NK-92 treated with Interleukin-12 subunit alpha and Interleukin-12 subunit beta, amount 100 ng/mL, for 24 hours (cell line): Measurements from ENCODE around the gene DENND1A.
"Not testable (repeated sequence)": the region's sequence is repeated elsewhere in the genome, so short reads cannot be mapped to it uniquely, and the experiment has no call there.

Source experiments
- DNase-seq: peaks from one replicate; lab custom pipeline; 2025; lab: John Stamatoyannopoulos, UW

Gene DENND1A, protein sequence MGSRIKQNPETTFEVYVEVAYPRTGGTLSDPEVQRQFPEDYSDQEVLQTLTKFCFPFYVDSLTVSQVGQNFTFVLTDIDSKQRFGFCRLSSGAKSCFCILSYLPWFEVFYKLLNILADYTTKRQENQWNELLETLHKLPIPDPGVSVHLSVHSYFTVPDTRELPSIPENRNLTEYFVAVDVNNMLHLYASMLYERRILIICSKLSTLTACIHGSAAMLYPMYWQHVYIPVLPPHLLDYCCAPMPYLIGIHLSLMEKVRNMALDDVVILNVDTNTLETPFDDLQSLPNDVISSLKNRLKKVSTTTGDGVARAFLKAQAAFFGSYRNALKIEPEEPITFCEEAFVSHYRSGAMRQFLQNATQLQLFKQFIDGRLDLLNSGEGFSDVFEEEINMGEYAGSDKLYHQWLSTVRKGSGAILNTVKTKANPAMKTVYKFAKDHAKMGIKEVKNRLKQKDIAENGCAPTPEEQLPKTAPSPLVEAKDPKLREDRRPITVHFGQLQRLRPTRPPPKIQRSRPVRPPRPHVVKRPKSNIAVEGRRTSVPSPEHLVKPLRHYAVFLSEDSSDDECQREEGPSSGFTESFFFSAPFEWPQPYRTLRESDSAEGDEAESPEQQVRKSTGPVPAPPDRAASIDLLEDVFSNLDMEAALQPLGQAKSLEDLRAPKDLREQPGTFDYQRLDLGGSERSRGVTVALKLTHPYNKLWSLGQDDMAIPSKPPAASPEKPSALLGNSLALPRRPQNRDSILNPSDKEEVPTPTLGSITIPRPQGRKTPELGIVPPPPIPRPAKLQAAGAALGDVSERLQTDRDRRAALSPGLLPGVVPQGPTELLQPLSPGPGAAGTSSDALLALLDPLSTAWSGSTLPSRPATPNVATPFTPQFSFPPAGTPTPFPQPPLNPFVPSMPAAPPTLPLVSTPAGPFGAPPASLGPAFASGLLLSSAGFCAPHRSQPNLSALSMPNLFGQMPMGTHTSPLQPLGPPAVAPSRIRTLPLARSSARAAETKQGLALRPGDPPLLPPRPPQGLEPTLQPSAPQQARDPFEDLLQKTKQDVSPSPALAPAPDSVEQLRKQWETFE

DNA sequence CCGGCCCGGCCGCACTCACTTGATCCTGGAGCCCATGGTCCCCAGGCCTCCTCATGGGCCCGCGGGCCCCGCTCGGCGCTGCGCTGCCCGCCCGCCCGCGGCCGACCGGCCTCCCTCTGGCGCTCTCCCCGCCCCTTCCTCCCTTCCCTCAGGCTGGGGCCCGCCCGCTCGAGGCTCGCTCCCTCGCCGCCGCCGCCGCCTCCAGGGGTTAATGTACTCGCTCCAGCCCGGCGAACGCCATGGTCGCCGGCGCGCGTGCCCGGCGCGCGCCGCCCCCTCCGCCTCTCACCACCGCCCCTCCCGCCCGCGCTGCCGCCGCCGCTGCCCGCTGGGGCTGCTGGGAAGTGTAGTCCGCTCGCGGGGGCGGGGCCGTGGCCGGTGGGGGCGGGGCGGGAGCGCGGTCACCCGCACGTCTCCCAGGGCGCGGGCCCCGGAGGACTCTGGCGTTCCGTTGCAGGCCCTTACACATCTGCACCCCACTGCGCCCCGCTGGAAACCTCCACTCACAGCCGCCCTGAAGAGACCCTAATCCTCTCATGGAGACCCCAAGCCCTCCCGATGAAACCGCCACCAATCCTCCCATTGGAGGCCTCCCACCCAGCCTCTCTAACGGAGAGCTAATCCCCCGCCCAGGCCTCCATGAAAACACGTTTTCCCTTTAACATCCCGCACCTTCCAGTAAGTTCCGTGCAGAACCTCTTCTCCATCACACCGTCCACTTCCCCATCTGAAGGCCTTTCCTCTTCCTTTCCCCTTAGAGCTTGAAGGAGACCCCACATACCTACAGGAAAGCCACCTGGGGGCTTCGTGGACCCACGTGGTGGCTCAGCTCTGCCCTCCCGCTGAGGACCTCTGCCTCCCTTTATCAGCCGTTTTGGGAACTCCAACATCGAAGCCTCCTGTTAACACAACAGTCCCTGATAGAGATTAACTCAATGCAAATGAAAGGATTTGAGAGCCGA is at the start of gene DENND1A:
TSS of gene DENND1A (minus strand) at position 257 of the 962 bp plus-strand sequence. CDS start at position 36, 221 bp downstream.
- peak; percentile 76 for DNase-seq

DNA sequence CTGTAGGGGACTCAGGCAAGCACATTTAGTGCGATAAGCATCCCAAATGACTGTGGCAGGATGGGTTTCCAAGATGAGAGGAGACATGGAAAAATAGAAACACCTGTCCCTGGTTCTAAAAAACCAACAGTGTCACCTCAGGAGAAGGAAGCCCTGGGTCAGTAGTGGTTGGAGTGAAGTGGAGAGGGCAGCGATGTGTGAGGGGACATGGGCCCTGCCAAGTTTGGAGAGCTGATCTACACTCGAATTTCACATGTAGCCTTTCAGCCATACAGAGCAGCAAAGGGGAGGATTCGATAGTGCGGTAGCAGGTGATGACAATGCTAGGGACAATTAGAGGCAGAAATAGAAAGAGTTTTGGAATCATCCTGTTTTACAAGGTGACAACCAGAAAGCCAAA is 49.1 kb upstream of the DENND1A start:
- DNase-seq, result no peak

DNA sequence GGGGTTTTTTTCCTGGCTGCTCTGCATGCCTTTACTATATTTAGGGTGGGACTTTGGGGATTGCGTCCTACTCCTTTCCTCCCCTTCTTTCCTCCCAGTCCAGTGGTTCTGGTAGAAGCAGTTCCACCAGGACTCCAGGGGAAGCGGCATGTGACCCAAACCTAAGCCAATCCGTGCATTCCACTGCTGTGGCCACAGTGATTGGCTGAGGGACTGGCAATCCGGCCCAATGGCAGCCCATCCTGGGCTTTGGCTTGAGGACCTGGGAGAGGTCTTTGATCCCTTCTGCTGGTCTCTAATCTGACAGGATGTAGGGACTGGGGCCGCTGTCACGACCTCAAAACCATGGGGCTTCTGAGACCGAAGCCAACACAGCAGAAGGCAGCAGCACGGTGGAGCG is 46.7 kb upstream of the DENND1A start:
- DNase-seq, result not testable (repeated sequence)

DNA sequence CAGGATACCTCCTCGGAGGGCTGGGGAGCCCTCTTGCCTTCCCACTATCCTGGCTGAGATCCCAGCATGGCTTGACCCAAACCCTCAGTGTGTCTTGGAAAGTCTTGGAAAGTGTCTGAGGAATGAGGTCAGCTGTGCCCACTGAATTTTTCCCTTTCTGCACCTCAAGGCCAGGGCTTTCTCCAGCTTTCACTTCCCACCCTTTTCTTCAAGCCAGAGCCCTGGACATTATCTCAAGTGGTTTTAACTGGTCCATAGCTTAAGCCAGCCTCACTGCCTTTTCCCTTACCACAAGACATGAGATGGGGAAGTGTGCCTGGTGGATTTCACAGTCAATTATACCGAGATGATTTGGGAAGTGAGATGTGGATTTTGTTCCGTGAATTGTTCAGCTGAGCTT is 45.9 kb upstream of the DENND1A start:
- DNase-seq, result no peak

DNA sequence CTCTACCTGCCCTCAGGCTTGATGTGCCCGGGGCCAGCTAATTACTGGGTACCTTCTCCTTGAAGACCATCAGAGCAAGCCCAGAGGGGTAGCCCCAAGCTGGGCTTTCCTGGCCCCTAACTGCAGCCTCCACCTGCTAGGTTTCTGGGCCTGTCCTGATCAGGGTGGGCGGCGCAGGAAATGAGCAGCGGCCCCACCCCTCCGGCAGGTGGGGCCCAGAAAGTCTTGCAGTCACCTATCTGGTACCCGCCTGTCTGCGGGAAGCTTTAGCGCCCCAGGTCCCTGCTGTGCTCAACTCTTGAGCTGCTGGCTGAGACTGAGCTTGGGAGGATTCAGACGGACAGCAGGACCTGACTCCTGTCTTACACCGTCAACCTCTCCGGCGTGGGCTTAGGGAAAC is 44.5 kb upstream of the DENND1A start:
- DNase-seq, result no peak

DNA sequence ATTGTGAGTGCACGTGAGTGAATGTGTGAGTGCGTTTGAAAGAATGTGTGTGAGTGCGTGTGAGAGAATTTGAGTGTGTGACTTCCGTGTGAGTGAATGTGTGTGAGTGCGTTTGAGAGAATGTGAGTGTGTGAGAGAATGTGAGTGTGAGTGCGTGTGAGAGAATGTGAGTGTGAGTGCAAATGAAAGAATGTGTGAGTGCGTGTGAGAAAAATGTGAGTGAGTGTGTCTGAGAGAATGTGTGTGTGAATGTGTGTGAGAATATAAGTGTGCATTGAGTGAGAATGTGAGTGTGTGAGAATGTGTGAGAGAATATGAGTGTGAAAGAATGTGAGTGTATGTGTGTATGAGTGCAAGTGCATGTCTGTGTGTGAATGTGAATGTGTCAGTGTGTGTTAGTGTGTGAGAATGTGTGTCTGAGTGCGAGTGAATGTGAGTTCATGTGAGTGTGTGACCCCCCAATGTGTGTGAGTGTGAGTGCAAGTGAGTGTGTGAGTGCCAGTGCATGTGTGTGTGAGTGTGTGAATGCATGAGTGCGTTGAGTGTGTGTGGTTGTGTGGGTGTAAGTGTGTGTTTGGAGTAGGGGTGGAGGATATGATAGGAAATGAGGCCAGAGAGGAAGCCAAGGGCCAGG is 43.8 kb upstream of the DENND1A start:
- no peak for DNase-seq

DNA sequence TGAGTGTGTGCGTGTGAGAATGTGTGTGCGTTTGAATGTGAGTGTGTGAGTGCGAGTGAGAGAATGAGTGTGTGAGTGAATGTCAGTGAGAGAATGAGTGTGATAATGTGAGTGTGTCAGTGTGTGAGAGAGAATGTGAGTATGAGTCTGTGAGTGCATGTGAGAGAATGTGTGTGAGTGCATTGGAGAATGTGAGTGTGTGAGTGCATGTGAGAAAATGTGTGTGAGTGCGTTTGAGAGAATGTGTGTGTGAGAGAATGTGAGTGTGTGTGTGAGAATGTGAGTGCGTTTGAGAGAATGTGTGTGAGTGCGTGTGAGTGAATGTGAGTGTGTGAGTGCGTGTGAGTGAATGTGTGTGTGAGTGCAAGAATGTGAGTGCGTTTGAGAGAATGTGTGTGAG is 42.7 kb upstream of the DENND1A start:
- DNase-seq, result no peak

DNA sequence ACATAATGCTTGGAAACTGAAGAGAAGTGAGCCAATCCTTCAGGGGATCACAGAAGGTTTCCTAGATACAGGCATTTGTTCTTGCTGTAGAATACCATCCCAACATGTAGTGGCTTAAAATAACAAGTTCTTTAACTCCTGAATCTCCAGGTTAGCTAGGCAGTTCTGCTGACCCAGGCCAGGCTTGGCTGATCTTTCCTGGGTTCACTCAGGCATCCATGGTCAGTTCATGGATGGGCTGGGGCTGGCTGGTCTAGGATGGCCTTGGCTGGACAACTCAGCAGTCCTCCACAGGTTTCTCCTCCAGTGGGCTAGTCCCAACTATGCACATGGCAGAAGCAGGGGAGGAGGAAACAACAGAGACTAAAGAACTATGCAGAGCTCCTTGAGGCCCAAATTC is 37.4 kb upstream of the DENND1A start:
- DNase-seq, result no peak

DNA sequence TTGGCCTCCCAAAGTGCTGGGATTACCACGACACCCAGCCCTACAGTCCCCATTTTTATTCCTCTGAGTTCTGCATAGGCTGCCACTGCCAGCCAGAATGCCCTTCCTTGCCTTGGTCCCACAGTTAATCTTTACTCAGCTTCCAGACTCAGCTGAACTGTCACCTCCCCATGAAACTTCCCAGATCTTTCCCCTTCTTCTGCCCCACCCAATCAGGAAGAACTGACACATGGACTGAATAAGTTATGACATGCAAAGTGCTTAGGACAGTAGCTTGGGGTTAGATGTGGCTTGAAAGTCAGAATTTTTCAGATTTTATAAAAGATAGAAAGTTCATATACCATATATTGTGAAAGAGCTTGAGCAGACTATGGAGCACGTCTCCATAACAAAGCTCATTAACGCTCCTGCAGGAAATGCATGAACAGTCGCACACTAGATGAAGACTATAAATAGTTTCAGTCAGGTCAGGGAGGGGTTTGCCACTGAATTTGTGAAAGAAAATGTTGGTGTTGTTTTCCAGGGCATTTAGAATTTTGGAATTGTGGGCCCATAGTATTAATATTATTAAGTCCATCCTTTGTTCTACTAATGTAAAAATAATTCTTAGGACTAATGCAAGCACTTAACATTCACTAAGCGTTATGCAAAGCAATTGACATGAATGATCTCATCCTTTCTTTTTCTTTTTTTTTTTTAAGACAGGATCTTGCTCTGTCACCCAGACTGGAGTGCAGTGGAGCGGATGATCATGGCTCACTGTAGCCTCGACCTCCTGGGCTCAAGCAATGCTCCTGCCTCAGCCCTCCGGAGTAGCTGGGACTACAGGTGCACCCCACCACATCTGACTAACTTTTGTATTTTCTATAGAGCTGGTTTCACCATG is 36.1 kb upstream of the DENND1A start:
- no peak for DNase-seq

DNA sequence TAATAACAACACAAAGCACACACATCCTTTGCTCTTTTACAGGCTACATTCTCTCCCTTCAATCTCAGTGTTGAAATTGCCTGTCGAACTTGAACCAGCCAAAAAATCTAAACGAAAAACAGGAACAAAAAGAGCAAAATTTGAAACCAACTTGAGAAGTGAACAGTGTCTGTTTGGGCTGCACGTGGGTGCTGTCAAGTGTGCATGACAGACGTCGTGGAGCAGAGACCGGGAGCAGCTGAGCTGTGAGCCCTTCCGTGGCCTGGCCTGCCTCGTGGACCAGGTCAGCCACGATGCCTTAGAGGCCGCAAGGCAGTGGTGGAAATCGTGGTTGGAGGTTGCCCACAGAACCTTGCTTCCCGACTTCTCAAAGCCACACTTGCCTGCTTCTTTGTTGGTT is 34.8 kb upstream of the DENND1A start:
- DNase-seq, result no peak

DNA sequence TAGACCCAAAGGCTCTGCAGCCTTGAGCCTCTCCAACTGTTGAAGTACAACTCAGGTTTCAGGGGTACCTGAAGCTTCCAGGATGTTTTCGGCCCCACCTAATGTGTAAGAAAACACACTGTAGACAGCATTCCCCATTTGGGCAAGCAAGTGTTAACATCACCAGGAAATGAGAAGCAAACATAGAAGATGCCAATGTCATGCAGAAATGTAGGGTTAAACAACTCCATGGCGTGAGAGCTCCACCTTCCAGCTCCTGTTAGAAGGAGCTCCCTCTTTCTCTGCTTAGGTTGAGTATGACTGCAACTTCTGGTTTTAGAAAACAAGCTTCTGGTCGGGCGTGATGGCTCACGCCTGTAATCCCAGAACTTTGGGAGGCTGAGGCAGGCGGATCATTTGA is 31.0 kb upstream of the DENND1A start:
- no peak for DNase-seq

DNA sequence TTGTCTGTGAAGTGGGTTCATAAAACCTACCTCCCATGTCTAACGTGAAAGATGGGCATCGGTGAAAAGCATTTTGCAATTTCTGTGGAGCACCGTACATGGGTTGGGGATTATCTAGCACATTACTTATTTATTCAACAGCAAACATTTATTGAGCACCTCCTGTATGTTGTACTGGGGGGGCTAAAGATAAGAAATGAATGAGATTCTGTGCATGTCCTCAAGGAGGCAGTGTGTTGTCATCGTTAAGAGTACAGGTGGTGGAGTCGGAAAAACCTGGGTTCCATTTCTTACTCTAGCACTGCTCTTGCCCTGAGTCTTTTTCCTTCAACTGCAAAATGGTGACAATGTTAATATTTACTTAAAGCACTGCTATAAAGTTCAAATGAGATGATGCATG is 30.4 kb upstream of the DENND1A start:
- no peak for DNase-seq

DNA sequence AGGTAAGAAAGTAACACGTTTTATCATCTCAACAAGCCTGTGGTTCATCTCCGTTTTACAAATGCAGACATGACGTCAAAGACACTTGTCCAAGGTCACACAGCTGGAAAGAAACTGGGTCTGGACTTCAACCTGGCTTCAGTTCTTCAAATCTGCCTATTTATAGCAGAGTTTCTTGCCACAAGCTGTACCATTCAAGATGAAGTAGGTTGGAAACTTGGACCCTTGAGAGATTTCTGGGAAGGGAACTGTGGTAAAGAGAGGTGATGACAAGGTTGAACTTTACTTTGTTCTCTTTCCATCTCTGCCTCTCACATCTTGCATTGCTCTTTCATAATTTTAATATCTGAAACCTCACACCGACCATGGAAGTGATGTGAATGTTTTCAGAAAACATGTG is 29.9 kb upstream of the DENND1A start:
- no peak for DNase-seq

DNA sequence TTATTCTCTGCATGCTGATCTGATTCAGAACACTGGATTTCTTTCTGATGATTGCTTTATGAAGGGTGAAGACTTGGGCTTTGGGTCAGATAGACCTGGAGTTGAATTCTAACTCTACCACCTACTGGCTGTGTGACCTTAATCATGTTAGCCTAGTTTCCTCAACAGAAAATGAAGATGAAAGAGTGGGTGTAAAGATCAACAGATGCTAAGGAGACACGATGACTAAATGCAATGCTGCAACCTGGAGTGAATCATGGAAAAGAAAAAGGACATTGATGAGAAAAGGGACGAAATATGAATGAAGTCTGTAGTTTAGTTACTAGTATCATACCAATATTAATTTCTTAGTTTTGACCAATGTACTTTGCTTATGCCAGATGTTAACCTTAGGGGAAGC is 27.8 kb upstream of the DENND1A start:
- DNase-seq, result no peak

DNA sequence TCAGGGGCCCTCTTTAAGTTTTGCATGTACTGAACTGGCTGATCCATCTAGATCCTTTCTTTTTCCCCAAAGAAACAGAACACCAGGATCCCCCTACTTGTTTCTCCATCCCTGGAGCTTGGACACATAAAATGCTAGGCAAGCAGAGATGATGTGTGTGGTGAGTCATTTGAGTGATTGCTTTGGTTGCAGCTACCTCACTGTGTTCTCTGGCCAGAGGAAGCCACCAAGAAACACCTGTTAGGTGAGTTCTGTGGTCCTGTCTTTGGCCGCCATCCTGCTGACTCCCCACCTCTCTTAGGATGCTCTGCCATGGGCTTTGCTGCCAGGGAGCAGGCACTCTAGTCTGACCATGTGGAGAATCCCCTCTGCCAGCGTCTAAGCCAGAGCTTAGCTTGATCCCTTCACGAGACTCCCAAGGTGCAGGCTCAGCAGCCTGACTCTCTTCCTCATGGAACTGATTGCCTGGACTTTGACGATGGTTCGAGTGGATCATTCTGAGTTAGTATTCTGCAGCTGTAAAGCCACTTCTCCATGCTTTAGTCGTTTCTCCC is 27.3 kb upstream of the DENND1A start:
- DNase-seq, result no peak

DNA sequence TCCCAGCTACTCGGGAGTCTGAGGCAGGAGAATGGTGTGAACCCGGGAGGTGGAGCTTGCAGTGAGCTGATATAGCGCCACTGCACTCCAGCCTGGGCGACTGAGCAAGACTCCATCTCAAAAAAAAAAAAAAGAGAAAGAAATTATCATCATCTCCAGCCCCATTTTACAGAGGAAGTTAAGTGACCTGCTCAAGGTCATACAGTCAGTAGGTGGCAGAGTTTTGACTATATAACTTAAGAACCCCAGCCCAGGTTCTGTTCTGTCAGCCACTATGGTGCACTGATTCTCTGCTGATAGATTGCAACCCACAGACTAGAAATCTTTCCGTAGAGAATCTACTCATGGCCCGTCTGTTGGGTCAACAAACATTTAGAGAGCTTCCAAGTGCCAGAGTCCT is 25.7 kb upstream of the DENND1A start:
- DNase-seq, result no peak

DNA sequence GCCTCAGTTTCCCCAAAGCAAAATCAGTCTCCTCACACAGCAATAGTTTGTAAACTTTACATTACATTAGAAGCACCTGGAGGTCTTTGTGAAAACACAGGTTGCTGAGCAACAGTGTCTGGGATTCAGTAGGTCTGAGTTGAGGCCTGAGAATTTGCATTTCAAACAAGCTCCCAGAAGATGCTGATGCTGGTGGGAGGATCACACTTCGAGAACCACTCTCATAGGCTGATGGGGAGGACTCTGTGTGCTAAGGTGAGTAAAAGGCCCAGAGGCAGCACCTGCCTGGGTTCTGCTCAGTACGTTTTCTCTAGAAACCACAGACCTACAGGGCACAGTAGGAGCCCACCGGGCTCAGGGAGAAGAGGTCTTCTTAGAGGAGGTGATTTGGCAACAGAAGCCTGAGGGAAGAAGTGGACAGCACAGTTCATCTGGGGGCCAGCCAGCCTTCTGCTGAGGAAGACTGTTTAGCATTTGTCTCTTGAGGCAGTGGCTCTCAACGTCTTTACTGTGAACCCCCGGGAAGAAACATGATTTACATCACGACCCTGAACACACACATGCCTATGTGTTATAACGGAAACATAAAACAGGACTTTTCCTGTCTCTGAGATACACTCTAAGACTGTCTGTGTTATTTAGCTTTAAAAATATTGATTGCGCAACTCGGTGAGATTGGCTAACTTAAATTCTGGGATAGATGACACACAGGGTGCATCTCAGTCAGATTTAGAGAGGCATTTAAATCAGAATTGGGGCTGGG is 24.8 kb upstream of the DENND1A start:
- DNase-seq, result no peak

DNA sequence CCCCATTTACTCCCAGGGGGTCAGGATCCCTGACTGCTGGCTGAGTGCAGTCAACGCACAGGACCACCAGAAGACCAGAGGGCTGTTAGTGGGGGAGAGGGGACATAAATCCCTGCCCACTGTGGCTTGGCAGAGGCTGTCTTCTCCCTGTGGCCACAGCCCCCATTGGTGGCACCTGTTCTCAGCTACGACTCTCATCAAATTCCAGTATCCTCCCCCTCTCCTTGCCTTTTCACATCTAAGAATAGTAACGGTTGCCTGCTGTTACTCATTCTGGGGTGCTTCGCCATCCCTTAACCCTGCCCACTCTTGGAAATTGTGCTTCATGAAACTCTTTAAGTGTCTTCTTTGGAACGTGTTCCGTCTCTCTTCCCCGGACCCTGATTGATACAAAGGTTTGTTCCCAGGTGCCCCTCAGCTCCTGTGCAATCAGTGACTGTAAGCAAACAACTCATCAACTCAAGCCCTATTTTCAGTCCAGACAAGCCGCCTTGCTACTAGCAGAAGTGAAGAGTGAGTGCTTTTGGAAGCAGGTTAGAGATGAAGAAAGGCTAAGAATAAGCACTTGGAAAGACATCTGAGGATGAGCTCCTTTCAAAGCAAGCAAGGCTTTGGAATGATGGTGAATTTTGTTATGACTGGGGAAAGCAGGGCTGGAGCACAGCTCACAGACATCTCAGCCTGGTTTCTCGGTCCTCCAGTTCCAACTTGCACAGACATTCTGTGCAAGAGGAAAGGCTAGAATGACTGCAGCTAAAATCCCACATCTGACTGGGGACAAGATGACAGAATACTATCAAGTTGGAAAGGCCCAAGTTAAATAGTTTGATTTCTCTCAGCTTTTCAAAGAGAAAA is 22.9 kb upstream of the DENND1A start:
- no peak for DNase-seq
